ENCODE results near the gene AKR1B15.
"Not testable (repeated sequence)": the region's sequence is repeated elsewhere in the genome, so short reads cannot be mapped to it uniquely, and the experiment has no call there.

GRCh38 chr7:134569962-134570361 lies 21.1 kb downstream of the AKR1B15 start:
- not testable (repeated sequence) for TF ChIP-seq POLR2A, POLR2AphosphoS5 (IDR thresholded peaks at IDR 0.05)
- TF ChIP-seq, protein P1, sequence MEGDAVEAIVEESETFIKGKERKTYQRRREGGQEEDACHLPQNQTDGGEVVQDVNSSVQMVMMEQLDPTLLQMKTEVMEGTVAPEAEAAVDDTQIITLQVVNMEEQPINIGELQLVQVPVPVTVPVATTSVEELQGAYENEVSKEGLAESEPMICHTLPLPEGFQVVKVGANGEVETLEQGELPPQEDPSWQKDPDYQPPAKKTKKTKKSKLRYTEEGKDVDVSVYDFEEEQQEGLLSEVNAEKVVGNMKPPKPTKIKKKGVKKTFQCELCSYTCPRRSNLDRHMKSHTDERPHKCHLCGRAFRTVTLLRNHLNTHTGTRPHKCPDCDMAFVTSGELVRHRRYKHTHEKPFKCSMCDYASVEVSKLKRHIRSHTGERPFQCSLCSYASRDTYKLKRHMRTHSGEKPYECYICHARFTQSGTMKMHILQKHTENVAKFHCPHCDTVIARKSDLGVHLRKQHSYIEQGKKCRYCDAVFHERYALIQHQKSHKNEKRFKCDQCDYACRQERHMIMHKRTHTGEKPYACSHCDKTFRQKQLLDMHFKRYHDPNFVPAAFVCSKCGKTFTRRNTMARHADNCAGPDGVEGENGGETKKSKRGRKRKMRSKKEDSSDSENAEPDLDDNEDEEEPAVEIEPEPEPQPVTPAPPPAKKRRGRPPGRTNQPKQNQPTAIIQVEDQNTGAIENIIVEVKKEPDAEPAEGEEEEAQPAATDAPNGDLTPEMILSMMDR (IDR thresholded peaks at IDR 0.05): not testable (repeated sequence)
